ENCODE results near the gene ABCG4.
A peak's percentile ranks its signal among the peaks of the same experiment; 100 is the strongest.
"Not testable (repeated sequence)": the region's sequence is repeated elsewhere in the genome, so short reads cannot be mapped to it uniquely, and the experiment has no call there.

Gene ABCG4

DNA sequence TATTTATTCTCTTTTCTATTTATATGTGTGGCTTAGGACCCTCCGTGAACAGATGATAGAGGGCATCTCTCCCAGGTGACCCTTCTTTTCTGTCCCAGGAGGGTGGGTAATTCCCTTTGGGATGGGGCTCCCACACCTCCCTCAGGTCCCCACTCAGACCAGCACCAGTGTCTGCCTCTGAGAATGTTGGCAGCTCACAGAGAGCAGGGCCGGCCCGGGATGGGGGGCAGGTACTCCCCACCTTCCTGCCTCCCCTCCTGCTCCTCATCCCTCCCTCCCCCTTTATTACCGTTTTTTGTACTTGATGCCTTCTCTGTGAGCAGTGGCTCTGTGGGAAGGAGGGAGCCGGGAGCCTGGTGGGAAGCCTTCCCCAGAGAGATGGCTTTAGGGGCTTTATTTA lies 32.3 kb upstream of the ABCG4 start:
- no peak for DNase-seq

DNA sequence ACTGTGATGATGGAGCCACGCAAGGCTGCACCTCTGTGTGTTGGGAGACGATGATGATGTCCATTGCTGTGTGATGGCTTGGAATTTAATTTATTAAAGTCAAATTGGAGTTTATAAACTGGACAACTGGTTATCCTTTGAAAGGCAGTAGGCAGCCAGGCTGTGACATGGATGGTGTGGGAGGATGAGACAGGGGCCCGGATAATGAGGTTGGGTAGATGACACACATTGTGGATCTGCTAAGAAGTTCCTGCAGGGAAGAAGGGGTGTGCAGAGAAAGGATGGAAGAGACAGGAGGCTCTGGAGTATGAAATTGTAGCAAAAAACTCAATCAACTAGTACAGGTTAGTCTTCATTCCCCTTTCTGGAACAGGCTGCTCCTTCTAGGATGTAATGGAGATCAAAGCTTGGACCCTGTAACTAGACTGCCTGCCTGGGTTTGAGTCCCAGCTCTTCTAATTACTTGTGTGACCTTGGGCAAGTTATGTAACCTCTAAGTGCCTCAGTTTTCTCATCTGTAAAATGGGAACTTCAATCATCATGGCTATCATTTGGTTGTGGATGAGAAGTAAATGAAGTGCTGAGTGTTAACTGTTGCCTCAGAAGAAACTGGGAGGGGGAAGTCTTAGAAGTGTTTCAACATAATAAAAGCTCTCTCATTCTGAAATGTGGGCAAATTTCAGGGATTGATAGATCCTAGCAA lies 31.7 kb upstream of the ABCG4 start:
- no peak for DNase-seq

DNA sequence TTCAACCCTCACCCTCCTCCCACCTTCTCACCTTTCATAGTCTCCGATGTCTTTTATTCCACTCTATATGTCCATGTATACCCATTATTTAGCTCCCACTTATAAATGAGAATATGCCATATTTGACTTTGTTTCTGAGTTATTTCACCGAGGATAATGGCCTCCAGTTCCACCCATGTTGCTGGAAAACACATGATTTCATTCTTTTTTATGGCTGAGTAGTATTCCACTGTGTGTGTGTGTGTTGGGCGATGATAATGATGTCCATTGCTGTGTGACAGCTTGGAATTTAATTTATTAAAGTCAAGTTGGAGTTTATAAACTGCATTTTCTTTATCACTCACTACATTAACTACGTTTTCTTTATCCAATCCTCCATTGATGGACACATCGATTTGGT lies 30.6 kb upstream of the ABCG4 start:
- DNase-seq: no peak

DNA sequence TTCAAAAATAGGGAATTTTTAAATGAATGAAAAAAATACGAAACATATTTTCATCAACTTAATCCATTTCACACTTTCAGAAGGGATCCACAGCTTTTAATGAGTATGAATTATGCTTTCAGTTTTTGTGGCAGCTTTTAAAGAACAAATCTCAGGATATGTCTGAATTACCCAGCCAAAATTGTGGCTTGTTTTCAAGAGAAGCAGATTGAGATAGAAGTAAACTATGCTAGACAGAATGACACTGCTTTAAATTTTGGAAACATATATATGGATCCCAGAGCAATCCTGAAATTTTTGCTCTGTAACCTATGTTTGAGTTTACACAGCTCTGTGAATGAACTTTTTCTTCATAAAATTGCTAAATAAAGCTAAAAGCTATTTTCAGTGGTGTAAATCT lies 29.9 kb upstream of the ABCG4 start:
- DNase-seq: no peak

DNA sequence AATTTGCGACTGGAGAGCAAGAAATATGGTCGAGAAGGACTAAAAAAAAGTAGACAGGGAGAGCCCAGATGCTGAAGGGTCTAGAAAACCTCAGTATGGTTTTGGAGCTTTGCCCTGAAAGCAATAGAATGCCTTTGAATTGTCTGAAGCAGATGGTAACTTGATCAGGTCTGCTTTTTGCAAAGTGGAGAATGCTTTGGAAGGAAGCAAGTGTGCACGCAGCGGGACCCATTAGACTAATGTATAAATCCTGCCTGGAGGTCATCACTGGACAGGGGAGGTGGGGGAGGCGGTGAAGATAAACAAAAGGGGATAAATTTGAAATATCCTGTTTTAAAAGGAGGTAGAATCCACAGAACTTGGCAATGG lies 28.2 kb upstream of the ABCG4 start:
- DNase-seq: no peak

DNA sequence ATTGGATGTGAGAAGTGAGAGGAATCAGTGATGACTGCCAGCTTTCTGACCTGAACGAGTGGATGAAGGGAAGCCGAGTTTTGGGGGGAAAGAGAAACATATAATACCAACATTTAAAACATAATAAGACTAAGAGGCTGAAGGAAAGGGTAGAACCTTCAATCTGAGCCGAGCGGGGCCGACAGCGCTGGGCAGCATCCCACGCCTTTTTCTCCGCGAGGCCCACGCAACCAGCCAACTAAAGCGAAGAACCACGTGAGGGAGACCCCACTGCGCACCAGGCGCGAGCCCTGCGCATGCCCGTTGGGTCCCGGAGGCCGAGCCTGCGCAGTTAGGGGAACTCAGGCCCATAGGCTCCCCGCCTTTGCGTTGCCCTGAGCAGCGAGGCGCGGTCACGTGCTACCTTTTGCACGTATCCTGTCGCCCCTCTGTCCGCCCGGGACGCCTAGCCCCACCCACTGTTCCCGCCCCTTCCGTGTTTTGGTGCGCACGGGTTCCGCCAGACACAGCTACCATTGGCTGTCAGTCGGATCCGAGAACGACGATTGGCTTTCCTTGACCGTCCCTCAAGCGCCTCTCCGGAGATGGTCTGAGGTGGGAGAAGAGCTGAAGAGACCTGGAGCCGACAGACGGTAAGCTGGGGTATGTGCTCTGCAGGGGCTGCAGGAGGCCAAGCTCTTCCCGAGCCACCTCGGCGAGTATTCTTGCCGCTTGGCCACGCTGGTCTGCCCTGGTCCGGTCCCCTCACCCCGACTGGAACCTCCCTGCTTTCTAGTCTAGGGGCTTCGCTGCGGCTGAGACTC lies 27.6 kb upstream of the ABCG4 start, which contains the start of gene HINFP:
Gene HINFP (plus strand): TSS at position 573 of the 803 bp plus-strand sequence. CDS start 5,365 bp downstream, outside the sequence.
- DNase-seq: peak; percentile 100

DNA sequence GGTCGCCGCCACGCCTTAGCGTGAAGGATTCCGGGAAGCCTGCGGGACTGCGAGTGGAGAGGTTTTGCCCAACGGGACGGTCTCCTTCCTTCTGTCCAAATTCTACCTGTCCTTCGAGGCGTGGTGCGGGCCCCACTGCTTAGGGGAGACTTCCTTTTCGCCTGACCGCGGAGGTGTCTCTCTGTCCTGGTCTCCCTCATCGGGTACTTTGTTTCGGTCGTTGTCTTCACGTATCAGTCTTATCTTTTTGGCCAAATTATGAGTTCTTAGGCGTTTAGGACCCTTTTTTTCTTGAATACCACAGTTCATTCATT lies 27.1 kb upstream of the ABCG4 start:
- peak in 1 of 2 experiments; percentile 36 for DNase-seq

DNA sequence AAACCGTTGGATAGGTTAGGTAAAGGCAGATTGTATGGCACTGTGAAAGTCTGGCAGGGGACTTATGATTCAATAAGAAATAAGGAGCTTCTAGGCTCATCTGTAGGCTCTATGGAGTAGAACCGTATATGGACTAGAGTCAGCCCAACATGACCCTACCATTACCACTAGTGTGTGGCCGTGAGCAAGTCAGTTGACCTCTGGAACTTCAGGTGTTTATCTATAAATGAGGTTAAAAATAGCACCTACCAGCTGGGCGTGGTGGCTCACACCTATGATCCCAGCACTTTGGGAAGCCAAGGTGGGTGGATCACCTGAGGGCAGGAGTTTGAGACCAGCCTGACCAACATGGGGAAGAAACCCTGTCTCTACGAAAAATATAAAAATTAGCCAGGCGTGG lies 23.0 kb upstream of the ABCG4 start:
- no peak for DNase-seq

DNA sequence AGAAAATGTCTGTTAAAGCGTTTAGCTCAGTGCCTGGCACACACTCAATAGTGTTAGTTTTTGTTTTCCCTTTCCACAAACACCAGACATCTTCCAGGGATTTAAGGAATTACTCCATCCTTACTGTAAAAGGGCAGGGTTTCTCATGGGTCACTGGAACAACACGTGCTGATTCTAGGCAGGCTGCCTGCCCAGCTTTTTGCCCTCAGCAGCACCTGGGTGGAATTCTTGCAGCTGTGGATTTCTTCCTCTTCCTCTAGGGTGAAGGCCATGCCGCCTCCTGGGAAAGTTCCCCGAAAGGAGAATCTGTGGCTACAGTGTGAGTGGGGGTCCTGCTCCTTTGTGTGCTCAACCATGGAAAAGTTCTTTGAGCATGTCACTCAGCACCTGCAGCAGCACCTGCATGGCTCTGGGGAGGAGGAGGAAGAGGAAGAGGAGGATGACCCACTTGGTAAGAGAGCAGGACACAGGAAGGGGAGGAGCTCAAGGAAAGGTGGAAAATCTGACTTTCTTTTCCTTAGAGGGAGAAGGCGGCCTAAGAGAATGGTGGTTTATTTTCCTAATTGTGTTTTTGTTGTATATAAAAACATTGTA lies 22.1 kb upstream of the ABCG4 start:
- no peak for DNase-seq

DNA sequence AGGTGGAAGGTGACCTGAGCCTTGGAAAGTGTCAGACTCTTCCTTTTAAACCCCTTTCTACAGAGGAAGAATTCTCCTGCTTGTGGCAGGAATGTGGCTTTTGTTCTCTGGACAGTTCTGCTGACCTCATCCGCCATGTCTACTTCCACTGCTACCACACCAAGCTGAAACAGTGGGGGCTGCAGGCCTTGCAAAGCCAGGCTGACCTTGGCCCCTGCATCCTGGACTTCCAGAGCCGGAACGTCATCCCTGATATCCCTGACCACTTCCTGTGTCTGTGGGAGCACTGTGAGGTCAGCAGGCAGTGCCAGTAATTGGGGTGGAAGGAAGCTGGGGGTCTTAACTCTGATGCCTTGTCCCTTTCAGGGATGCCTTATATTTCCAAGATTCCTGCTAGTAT lies 18.2 kb upstream of the ABCG4 start:
- no peak for DNase-seq

DNA sequence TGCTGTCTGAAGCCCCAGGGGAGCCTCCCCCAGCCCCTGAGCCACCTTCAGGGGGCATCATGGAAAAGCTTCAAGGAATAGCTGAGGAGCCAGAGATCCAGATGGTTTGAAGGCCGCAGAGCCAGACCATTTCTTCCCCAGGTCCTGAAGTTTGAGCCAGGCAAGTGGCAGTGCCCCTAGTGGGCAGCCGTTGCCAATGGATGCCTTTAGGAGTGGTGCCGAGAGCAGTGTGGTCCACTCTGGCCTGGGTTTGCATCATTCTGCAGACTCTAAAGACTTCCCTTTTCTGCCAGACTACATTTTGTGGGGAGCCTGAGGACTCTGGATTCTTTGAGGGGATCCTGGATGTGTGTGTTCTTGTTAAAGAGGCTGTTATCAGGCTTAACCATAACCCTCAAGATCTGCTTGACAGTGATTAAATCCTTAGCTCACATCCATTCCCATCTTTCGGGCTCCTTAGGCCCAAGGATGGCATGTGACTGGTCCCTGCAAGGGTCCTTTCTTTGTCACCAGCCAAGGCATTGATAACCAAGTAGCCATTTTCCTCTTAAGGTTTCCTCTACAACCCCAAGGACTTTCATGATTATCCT lies 14.4 kb upstream of the ABCG4 start:
- no peak for DNase-seq

DNA sequence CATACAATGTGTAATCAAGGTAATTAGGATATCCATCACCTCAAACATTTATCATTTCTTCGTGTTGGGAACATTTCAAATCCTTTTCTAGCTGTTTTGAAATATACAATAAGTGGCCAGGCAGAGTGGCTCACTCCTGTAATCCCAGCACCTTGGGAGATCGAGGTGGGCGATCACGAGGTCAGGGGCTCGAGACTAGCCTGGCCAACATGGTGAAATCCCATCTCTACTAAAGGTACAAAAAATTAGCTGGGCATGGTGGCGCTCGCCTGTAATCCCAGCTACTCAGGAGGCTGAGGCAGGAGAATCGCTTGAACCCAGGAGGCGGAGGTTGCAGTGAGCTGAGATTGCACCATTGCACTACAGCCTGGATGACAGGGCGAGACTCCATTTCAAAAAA lies 9.6 kb upstream of the ABCG4 start:
- DNase-seq: not testable (repeated sequence)

DNA sequence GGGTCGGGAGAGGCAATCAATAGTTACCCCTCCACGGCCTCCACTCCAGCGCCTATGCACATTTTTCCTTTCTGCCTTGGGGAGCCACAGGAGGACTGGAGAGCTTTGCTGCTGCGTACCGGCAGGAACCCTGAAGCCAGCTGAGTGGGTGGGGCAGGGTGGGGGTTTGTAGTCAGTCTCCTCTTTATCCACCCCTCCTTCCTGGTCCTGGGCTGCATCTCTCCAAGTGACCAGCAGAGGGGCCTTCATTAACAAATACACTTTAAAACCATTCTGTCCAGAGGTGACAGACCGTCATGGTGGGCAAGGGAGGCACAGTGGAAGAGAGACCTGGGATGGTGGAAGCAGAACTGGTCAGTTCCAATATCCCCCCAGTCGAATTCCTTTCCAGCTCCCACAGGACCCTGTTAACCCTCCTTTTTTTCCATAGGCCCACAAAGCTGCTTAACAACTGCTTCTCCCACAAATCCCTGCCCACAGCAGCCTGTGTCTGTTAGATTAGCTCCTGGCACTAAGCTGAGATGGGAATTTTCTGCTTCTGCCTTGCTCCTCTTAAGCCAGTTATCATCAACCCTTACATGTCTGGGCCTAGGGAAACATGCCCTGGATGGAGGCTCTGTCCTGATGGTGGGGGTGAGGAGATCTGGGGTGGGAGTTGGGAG lies 3.9 kb upstream of the ABCG4 start:
- DNase-seq: no peak

DNA sequence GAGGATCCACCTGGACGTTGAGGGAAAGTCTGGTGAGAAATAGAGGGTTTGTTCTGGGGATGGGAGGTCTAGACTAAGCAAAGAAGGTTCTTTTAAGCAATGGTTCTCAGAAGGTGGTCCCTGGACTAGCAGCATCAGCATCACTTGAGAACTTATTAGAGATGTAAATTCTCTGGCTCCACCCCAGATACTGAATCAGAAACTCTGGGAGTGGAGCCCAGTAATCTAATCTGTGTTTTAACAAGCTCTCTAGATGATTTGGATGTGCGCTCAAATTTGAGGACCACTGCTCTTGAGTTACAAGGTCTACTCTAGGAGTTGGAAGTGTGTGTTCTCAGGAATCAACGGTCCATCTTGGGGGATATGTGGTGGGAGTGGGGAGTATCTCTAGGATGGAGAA lies 3.3 kb upstream of the ABCG4 start:
- no peak for DNase-seq

DNA sequence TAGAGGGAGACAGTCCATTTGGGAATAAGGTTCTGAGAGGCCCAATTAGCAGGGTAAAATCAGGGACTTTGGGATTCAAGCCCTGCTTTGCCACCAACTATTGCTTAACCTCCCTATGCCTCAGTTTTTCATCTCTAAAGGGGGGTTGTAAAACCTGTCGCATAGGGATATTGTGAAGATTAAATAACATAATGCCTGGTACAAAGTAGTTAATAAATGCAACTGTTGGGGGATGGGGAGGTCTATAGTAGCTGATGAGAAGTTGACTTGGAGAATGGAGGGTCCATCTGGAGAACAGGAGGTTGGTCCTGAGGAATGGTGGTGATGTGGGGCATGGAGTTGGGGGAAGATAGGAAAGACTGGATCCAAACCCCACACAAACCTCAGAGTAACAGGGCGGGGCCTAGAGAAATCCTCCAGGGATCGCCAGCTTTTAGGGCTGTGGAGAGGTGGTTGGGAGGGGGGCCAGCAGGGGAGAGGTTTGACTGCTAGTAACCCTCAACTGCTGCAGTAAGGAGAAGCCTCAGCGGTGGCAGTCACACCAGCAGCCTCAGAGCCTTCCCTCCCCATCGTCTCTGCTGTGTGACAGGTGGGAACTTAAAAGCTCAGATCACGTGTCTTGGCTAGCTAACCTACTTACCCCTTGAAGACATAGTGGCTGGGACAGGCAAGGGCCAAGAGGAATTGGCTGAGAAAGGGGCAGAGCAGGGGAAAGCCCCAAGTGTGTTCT lies 1.1 kb upstream of the ABCG4 start:
- DNase-seq: no peak

DNA sequence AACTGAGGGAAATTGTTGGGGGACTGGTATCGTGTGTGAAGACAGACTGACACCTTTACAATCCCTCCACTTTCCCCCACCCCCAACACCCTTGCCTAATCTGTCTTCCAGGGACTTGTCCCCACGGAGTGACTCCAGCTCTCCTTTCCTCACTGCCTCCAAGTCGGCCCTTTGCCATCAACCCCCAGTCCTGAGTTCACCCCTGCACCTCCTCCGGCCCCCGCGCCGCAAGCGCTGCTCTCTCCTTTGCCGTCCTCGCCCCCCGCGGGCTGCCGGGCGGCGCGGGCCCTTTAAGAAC lies 183 bp upstream of the ABCG4 start:
- no peak for DNase-seq

DNA sequence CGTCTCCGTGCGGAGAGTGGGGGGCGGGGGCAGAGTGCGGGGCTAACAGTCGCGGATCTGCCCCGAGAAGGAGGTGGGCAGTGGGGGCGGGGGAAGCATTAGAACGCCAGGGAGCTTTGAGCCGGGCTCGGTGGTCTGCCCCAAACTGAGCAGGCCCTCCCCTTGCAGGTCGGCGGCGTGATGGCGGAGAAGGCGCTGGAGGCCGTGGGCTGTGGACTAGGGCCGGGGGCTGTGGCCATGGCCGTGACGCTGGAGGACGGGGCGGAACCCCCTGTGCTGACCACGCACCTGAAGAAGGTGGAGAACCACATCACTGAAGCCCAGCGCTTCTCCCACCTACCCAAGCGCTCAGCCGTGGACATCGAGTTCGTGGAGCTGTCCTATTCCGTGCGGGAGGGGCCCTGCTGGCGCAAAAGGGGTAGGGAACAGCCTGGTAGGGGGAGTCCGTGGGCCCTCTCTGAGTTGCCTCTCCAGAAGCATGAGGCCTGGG lies 979 bp downstream of the ABCG4 start:
- no peak for DNase-seq

DNA sequence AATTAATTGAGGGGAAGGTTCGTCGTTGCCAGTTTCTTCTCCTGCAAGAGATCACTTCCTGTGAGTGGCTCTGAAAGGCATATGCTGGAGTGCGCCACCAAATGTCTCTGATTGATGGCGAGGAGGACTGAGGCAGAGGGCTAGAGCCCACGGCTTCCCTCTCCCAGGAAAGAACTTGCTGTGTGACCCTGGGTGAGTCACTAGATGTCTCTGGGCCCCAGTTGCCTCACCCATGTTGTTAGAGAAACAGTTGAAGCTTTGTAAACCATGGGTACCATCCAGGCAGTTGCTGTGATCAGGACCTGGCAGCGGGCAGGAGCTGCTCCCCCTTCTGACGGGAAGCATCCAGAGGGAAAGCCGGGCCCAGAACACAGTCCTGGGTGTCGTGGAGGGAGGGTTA lies 3.2 kb downstream of the ABCG4 start:
- no peak for DNase-seq

DNA sequence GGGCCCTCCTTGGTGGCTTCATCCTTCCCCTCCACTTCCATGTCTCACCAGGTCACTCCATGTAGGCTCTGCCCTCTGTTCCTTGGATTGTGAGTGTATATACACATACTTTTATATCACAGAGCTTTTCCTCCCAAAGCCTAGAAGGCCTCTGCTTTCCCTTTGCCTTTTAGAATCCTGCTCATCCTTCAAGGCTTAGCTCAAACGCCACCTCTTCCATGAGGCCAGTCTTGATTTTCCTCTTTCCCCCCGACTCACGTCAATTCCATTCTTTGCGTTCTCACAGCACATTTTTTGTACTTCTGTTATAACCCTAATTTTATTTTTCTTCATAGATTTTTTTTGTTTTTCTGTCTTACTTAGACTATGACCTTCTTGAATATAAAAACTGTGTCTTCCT lies 3.8 kb downstream of the ABCG4 start:
- DNase-seq: no peak

DNA sequence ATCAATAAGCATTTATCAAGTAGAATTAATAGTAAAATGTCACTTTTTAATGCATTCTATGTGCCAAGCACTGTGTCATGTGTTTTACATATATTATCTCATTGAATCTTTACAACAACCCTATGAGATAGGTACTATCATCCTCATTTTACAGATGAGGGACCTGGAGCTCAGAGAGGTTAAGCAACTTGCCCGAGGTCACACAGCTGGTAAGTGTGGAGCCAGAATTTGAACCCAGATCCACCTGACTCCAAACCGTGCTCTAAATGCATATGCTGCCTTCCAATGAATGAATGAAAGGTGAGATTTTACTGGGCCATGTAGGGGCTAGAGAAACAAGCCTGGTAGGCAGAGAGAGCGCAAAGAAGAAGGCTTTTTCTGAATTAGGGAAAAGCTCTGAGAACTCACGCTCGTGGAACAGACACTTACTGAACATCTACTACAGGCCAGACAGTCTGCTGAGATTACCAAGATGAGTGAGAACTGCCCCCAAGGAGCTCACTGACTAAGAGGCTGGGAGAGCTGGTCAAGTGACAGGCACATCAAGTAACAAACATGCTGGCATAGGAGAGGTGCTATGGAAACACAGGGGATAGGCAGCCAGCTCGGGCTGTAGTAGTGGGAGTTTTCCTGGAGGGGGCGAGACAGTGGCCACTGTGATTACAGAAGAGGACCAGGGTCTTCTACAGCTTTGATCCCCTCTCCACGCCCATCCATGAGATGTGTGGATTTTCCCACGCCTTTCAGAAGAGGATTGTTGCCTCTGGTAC lies 4.4 kb downstream of the ABCG4 start:
- no peak for DNase-seq

DNA sequence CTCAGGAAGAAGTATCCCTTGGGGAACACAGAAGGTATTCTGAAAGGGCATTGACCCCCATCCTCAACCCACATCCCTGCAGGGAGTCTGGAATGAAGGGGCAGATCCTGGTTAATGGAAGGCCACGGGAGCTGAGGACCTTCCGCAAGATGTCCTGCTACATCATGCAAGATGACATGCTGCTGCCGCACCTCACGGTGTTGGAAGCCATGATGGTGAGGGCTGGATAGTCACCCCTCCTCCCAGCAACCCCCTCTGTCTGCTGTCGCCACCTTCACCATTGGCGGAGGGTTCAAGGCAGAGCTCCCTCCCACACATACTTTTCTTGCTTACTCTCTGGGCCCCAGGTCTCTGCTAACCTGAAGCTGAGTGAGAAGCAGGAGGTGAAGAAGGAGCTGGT lies 5.3 kb downstream of the ABCG4 start:
- no peak for DNase-seq

Data from activated CD4-positive, alpha-beta T cell treated with anti-CD3 and anti-CD28 coated beads, Interleukin-2, amount 50 U/mL, for 4 hours (primary cell).